K562 (cell line): Measurements from ENCODE around the gene CGB8. TPM values are rescaled to one million over a fixed set of nuclear protein-coding genes. Genes with fewer than 3 reads are reported as not detected.

Source experiments
- ATF1 ChIP-seq, 2 experiments: fragments of 450-650 bp in 1 of 2; IDR thresholded peaks; 2 replicates each; pipeline ENCODE4 v1.6.1; 2016; ENCODE audit warnings: missing compliant biosample characterization in 1 of 2, missing genetic modification characterization in 1 of 2
- BMI1 ChIP-seq: fragments of 150-350 bp; IDR thresholded peaks from 2 replicates; pipeline ENCODE4 v1.6.1; 2014; ENCODE audit warnings: low read length
- FUS ChIP-seq: fragments of 200-400 bp; formaldehyde crosslinking; optimal IDR thresholded peaks from 2 replicates; pipeline ENCODE3; 2017; ENCODE audit warnings: low read depth, low read length
- HMGN3 ChIP-seq: IDR thresholded peaks from 2 replicates; pipeline ENCODE4 v1.6.1; 2011; ENCODE audit warnings: borderline replicate concordance, low read depth, mild to moderate bottlenecking, mixed read lengths, low read length; ENCODE audit not compliant: insufficient read length; ENCODE audit errors: extremely low read depth
- HSF4 ChIP-seq: fragments of 250-450 bp; sonication (Bioruptor Pico); IDR thresholded peaks from 2 replicates; pipeline ENCODE4 v2.1.2; 2022; ENCODE audit warnings: mild to moderate bottlenecking, moderate library complexity, borderline replicate concordance
- MAFK ChIP-seq: IDR thresholded peaks from 2 replicates; pipeline ENCODE4 v1.6.1; 2011; ENCODE audit warnings: low read length, improper control_type of control experiment
- PHF20 ChIP-seq: fragments of 450-650 bp; IDR thresholded peaks from 2 replicates; pipeline ENCODE4 v1.6.1; 2018; ENCODE audit not compliant: partially characterized antibody
- SAFB ChIP-seq: fragments of 200-400 bp; formaldehyde crosslinking; IDR thresholded peaks from 2 replicates; pipeline ENCODE4 v1.6.1; 2017; ENCODE audit warnings: low read depth, low read length, borderline replicate concordance
- ZZZ3 ChIP-seq: fragments of 450-650 bp; IDR thresholded peaks from 2 replicates; pipeline ENCODE4 v1.6.1; 2016; ENCODE audit warnings: antibody characterized with exemption, mild to moderate bottlenecking, moderate library complexity
- polyA plus RNA-seq, 8 experiments: library from polyadenylated mRNA; depleted of rRNA in 4 of 8; stranded (reverse) in 5 of 8; unstranded in 3 of 8; fragments of >200 nt; fragmentation: Nextera tagmentation in 2 of 8; fragmentation: Illumina TruSeq in 1 of 8; extraction: Ambion mirVana in 2 of 8; extraction: Trizol in 1 of 8; gene quantifications; 2 replicates each; pipeline versions ENCODE4 v1.2.1 to v1.2.3, GENCODE V29; 2011 to 2014; ENCODE audit warnings: inconsistent platforms in 1 of 8, missing spikeins in 1 of 8
- total RNA-seq, 7 experiments: library from RNA; depleted of rRNA in 6 of 7; stranded (reverse); fragments of >200 nt in 6 of 7; fragmentation: Illumina TruSeq in 2 of 7; extraction: Trizol in 2 of 7; gene quantifications; 2 replicates each; pipeline versions ENCODE4 v1.2.1 to v1.2.3, GENCODE V29; 2011 to 2021; ENCODE audit warnings: low replicate concordance in 1 of 7
- TF ChIP-seq, protein P1 (sequence below), 2 experiments: fragments of 450-650 bp; IDR thresholded peaks; 2 replicates each; pipeline ENCODE4 v1.6.1; 2016
- TF ChIP-seq, protein P2 (sequence below): sonication (generic); formaldehyde crosslinking; IDR thresholded peaks from 2 replicates; pipeline ENCODE4 v1.8.0; 2023; ENCODE audit warnings: missing genetic modification reagents, mild to moderate bottlenecking, borderline replicate concordance
- TF ChIP-seq, protein P3 (sequence below): fragments of 450-650 bp; IDR thresholded peaks from 2 replicates; pipeline ENCODE4 v1.7.1; 2018; ENCODE audit warnings: mild to moderate bottlenecking, low read depth; ENCODE audit not compliant: partially characterized antibody
- TF ChIP-seq, protein P4 (sequence below): sonication (generic); formaldehyde crosslinking; IDR thresholded peaks from 2 replicates; pipeline ENCODE4 v1.8.1; 2023; ENCODE audit warnings: mild to moderate bottlenecking, missing genetic modification reagents

The CGB8 gene
- total and polyA plus RNA-seq, 9 of the 15 experiments (the other 6 are each of a cell fraction or from before 2014, with no cell fraction given): not detected

- TF ChIP-seq, protein P1, sequence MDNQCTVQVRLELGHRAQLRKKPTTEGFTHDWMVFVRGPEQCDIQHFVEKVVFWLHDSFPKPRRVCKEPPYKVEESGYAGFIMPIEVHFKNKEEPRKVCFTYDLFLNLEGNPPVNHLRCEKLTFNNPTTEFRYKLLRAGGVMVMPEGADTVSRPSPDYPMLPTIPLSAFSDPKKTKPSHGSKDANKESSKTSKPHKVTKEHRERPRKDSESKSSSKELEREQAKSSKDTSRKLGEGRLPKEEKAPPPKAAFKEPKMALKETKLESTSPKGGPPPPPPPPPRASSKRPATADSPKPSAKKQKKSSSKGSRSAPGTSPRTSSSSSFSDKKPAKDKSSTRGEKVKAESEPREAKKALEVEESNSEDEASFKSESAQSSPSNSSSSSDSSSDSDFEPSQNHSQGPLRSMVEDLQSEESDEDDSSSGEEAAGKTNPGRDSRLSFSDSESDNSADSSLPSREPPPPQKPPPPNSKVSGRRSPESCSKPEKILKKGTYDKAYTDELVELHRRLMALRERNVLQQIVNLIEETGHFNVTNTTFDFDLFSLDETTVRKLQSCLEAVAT (IDR thresholded peaks at IDR 0.05): peak in 1 of 2 experiments; percentile 79; a peak in 1 of 4 replicates
- TF ChIP-seq HMGN3: peak; percentile 80
- TF ChIP-seq BMI1: no peak
- peak; percentile 70 for TF ChIP-seq FUS
- TF ChIP-seq ZZZ3: peak; percentile 90
- 0 out of 2 replicates have a peak, but pooled peaks have one; percentile 31 for TF ChIP-seq HSF4 (CRISPR knock-in tag)
- TF ChIP-seq, protein P2, sequence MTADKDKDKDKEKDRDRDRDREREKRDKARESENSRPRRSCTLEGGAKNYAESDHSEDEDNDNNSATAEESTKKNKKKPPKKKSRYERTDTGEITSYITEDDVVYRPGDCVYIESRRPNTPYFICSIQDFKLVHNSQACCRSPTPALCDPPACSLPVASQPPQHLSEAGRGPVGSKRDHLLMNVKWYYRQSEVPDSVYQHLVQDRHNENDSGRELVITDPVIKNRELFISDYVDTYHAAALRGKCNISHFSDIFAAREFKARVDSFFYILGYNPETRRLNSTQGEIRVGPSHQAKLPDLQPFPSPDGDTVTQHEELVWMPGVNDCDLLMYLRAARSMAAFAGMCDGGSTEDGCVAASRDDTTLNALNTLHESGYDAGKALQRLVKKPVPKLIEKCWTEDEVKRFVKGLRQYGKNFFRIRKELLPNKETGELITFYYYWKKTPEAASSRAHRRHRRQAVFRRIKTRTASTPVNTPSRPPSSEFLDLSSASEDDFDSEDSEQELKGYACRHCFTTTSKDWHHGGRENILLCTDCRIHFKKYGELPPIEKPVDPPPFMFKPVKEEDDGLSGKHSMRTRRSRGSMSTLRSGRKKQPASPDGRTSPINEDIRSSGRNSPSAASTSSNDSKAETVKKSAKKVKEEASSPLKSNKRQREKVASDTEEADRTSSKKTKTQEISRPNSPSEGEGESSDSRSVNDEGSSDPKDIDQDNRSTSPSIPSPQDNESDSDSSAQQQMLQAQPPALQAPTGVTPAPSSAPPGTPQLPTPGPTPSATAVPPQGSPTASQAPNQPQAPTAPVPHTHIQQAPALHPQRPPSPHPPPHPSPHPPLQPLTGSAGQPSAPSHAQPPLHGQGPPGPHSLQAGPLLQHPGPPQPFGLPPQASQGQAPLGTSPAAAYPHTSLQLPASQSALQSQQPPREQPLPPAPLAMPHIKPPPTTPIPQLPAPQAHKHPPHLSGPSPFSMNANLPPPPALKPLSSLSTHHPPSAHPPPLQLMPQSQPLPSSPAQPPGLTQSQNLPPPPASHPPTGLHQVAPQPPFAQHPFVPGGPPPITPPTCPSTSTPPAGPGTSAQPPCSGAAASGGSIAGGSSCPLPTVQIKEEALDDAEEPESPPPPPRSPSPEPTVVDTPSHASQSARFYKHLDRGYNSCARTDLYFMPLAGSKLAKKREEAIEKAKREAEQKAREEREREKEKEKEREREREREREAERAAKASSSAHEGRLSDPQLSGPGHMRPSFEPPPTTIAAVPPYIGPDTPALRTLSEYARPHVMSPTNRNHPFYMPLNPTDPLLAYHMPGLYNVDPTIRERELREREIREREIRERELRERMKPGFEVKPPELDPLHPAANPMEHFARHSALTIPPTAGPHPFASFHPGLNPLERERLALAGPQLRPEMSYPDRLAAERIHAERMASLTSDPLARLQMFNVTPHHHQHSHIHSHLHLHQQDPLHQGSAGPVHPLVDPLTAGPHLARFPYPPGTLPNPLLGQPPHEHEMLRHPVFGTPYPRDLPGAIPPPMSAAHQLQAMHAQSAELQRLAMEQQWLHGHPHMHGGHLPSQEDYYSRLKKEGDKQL (CRISPR knock-in tag): no peak
- 0 out of 2 replicates have a peak, but pooled peaks have one; percentile 36 for TF ChIP-seq SAFB
- TF ChIP-seq, protein P3, sequence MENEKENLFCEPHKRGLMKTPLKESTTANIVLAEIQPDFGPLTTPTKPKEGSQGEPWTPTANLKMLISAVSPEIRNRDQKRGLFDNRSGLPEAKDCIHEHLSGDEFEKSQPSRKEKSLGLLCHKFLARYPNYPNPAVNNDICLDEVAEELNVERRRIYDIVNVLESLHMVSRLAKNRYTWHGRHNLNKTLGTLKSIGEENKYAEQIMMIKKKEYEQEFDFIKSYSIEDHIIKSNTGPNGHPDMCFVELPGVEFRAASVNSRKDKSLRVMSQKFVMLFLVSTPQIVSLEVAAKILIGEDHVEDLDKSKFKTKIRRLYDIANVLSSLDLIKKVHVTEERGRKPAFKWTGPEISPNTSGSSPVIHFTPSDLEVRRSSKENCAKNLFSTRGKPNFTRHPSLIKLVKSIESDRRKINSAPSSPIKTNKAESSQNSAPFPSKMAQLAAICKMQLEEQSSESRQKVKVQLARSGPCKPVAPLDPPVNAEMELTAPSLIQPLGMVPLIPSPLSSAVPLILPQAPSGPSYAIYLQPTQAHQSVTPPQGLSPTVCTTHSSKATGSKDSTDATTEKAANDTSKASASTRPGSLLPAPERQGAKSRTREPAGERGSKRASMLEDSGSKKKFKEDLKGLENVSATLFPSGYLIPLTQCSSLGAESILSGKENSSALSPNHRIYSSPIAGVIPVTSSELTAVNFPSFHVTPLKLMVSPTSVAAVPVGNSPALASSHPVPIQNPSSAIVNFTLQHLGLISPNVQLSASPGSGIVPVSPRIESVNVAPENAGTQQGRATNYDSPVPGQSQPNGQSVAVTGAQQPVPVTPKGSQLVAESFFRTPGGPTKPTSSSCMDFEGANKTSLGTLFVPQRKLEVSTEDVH: peak; percentile 63
- no peak for TF ChIP-seq MAFK
- TF ChIP-seq, protein P4, sequence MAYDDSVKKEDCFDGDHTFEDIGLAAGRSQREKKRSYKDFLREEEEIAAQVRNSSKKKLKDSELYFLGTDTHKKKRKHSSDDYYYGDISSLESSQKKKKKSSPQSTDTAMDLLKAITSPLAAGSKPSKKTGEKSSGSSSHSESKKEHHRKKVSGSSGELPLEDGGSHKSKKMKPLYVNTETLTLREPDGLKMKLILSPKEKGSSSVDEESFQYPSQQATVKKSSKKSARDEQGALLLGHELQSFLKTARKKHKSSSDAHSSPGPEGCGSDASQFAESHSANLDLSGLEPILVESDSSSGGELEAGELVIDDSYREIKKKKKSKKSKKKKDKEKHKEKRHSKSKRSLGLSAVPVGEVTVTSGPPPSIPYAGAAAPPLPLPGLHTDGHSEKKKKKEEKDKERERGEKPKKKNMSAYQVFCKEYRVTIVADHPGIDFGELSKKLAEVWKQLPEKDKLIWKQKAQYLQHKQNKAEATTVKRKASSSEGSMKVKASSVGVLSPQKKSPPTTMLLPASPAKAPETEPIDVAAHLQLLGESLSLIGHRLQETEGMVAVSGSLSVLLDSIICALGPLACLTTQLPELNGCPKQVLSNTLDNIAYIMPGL (CRISPR knock-in tag): peak; percentile 91; the same call in 1 of the 2 replicates
- no peak for TF ChIP-seq ATF1 (CRISPR knock-in tag; IDR thresholded peaks at IDR 0.05)
- peak; percentile 84 for TF ChIP-seq ATF1 (tag; IDR thresholded peaks at IDR 0.05)
- TF ChIP-seq PHF20: peak; percentile 80
Measured at GRCh38 chr19:49085020-49085867, 36.3 kb upstream of the CGB8 start, which contains the start of gene SNRNP70 (continued).
